IPS-15b (cell line): ENCODE measurements around the gene SAMD3.
"Not testable (repeated sequence)": the region's sequence is repeated elsewhere in the genome, so short reads cannot be mapped to it uniquely, and the experiment has no call there.

Experiments
- H3K27me3 ChIP-seq: one replicate; pipeline ENCODE4 v1.6.1; 2013; ENCODE audit warnings: low read length; ENCODE audit not compliant: control insufficient read depth, insufficient read depth
- H3K36me3 ChIP-seq: one replicate; pipeline ENCODE4 v1.6.1; 2013; ENCODE audit warnings: low read length; ENCODE audit not compliant: control insufficient read depth, insufficient read depth
- H3K4me1 ChIP-seq: one replicate; pipeline ENCODE4 v1.6.1; 2013; ENCODE audit warnings: mild to moderate bottlenecking, low read length; ENCODE audit not compliant: control insufficient read depth, insufficient read depth
- H3K4me3 ChIP-seq: one replicate; pipeline ENCODE4 v1.5.1; 2013; ENCODE audit warnings: low read depth, low read length
- H3K9ac ChIP-seq: one replicate; pipeline ENCODE4 v1.6.1; 2013; ENCODE audit warnings: low read depth, mild to moderate bottlenecking, low read length
- H3K9me3 ChIP-seq: one replicate; pipeline ENCODE4 v1.6.1; 2013; ENCODE audit warnings: mild to moderate bottlenecking, low read length; ENCODE audit not compliant: control insufficient read depth, insufficient read depth

SAMD3 gene

GRCh38 chr6:130188207-130188899, 34.4 kb downstream of the SAMD3 start:
- Histone ChIP-seq H3K27me3 (no peaks in the 10 kb centered on the region), H3K4me1 (no peaks in the 10 kb centered on the region), H3K9me3 (no peaks in the 10 kb centered on the region), H3K36me3 (no peaks in the 10 kb centered on the region), H3K9ac (no peak overlapping the region), H3K4me3 (no peak overlapping the region)

- H3K9me3 ChIP-seq, result no peaks in the 10 kb centered on the region
- H3K36me3 ChIP-seq, result no peaks in the 10 kb centered on the region
- H3K9ac ChIP-seq, result no peak overlapping the region
- no peaks in the 10 kb centered on the region for H3K27me3 ChIP-seq
- no peaks in the 10 kb centered on the region for H3K4me1 ChIP-seq
- H3K4me3 ChIP-seq, result no peak overlapping the region
Observed at GRCh38 chr6:130187335-130188206, 35.2 kb downstream of the SAMD3 start.

- Histone ChIP-seq H3K4me3 (no peak overlapping the region), H3K4me1 (no peaks in the 10 kb centered on the region), H3K27me3 (no peaks in the 10 kb centered on the region), H3K36me3 (no peaks in the 10 kb centered on the region), H3K9ac (no peak overlapping the region), H3K9me3 (no peaks in the 10 kb centered on the region)
Observed at GRCh38 chr6:130185658-130186057, 37.1 kb downstream of the SAMD3 start.

GRCh38 chr6:130183271-130184222, 39.2 kb downstream of the SAMD3 start:
- Histone ChIP-seq H3K9me3 (no peaks in the 10 kb centered on the region), H3K4me3 (no peak overlapping the region), H3K9ac (no peak overlapping the region), H3K36me3 (no peaks in the 10 kb centered on the region), H3K4me1 (no peaks in the 10 kb centered on the region), H3K27me3 (no peaks in the 10 kb centered on the region)

GRCh38 chr6:130182466-130182865, 40.3 kb downstream of the SAMD3 start:
- Histone ChIP-seq H3K36me3 (no peaks in the 10 kb centered on the region), H3K27me3 (no peaks in the 10 kb centered on the region), H3K4me1 (no peaks in the 10 kb centered on the region), H3K4me3 (no peak overlapping the region), H3K9me3 (no peaks in the 10 kb centered on the region), H3K9ac (no peak overlapping the region)

- Histone ChIP-seq H3K9me3 (no peaks in the 10 kb centered on the region), H3K4me1 (no peaks in the 10 kb centered on the region), H3K36me3 (no peaks in the 10 kb centered on the region), H3K9ac (no peak overlapping the region), H3K4me3 (no peak overlapping the region), H3K27me3 (no peaks in the 10 kb centered on the region)
Observed at GRCh38 chr6:130178692-130179091, 44.1 kb downstream of the SAMD3 start.

GRCh38 chr6:130176378-130176777, 46.4 kb downstream of the SAMD3 start:
- H3K4me1 ChIP-seq, result no peaks in the 10 kb centered on the region
- no peaks in the 10 kb centered on the region for H3K27me3 ChIP-seq
- H3K9me3 ChIP-seq, result no peaks in the 10 kb centered on the region
- H3K4me3 ChIP-seq, result no peak overlapping the region
- H3K9ac ChIP-seq, result no peak overlapping the region
- no peaks in the 10 kb centered on the region for H3K36me3 ChIP-seq

- H3K4me3 ChIP-seq, H3K9me3 ChIP-seq, H3K9ac ChIP-seq, H3K36me3 ChIP-seq, H3K4me1 ChIP-seq, H3K27me3 ChIP-seq: not testable (repeated sequence)
Observed at GRCh38 chr6:130173377-130174004, 49.3 kb downstream of the SAMD3 start.

GRCh38 chr6:130170160-130170559, 52.6 kb downstream of the SAMD3 start:
- H3K4me3 ChIP-seq, H3K9me3 ChIP-seq, H3K36me3 ChIP-seq, H3K27me3 ChIP-seq, H3K4me1 ChIP-seq, H3K9ac ChIP-seq: not testable (repeated sequence)

GRCh38 chr6:130167655-130168054, 55.1 kb downstream of the SAMD3 start:
- H3K27me3 ChIP-seq, result no peaks in the 10 kb centered on the region
- H3K9ac ChIP-seq, result no peak overlapping the region
- no peaks in the 10 kb centered on the region for H3K36me3 ChIP-seq
- H3K9me3 ChIP-seq, result no peaks in the 10 kb centered on the region
- H3K4me1 ChIP-seq, result no peaks in the 10 kb centered on the region
- H3K4me3 ChIP-seq, result no peak overlapping the region

- H3K4me3 ChIP-seq, result no peak overlapping the region
- no peaks in the 10 kb centered on the region for H3K4me1 ChIP-seq
- H3K9me3 ChIP-seq, result no peaks in the 10 kb centered on the region
- H3K36me3 ChIP-seq, result no peaks in the 10 kb centered on the region
- H3K9ac ChIP-seq, result no peak overlapping the region
- no peaks in the 10 kb centered on the region for H3K27me3 ChIP-seq
Observed at GRCh38 chr6:130164251-130164650, 58.5 kb downstream of the SAMD3 start.
